Measurements from ENCODE around the gene FUT2. TPM values are rescaled to one million over a fixed set of nuclear protein-coding genes. Genes with fewer than 3 reads are reported as not detected.

FUT2 gene
- not detected in 2 replicates for total RNA-seq

GRCh38 chr19:48695743-48696352 is at the start of gene FUT2:
FUT2 (plus strand) TSS chr19:48695971; CDS start chr19:48702957, 6,986 bp downstream.
- DNase-seq (ENCODE audit: low read depth) = no peak
- H3K4me3 ChIP-seq (ENCODE audit: low read depth, low read length) = peak within 1 kb of the TSS; percentile 21
- TF ChIP-seq CTCF (IDR thresholded peaks at IDR 0.05; ENCODE audit: insufficient read depth, low read depth, low read length) = no peak

GRCh38 chr19:48646001-48646721 is 49.6 kb upstream of the FUT2 start, which contains the start of gene CA11:
CA11 (minus strand) TSS chr19:48646187; CDS start chr19:48645632, 555 bp downstream.
- DNase-seq (ENCODE audit: low read depth) = peak; percentile 82
- TF ChIP-seq CTCF (IDR thresholded peaks at IDR 0.05; ENCODE audit: insufficient read depth, low read depth, low read length) = peak; percentile 90
- H3K4me3 ChIP-seq (ENCODE audit: low read depth, low read length) = peak within 1 kb of the TSS; percentile 60

- peak overlapping the region; percentile 60 for H3K4me3 ChIP-seq (ENCODE audit: low read depth, low read length)
- TF ChIP-seq CTCF (IDR thresholded peaks at IDR 0.05; ENCODE audit: insufficient read depth, low read depth, low read length) = no peak
- DNase-seq (ENCODE audit: low read depth) = no peak
Measured at GRCh38 chr19:48646722-48647216, 49.0 kb upstream of the FUT2 start.

GRCh38 chr19:48648134-48648533 is 47.6 kb upstream of the FUT2 start:
- no peak for TF ChIP-seq CTCF (IDR thresholded peaks at IDR 0.05; ENCODE audit: insufficient read depth, low read depth, low read length)

GRCh38 chr19:48650974-48651682 is 44.6 kb upstream of the FUT2 start:
- H3K4me3 ChIP-seq (ENCODE audit: low read depth, low read length) = no peak overlapping the region
- no peak for TF ChIP-seq CTCF (IDR thresholded peaks at IDR 0.05; ENCODE audit: insufficient read depth, low read depth, low read length)
- DNase-seq (ENCODE audit: low read depth) = no peak

More at GRCh38 chr19:48648134-48648533, 47.6 kb upstream of the FUT2 start:
- DNase-seq (ENCODE audit: low read depth) = no peak
- no peak overlapping the region for H3K4me3 ChIP-seq (ENCODE audit: low read depth, low read length)

- TF ChIP-seq CTCF (IDR thresholded peaks at IDR 0.05; ENCODE audit: insufficient read depth, low read depth, low read length) = no peak
- H3K4me3 ChIP-seq (ENCODE audit: low read depth, low read length) = no peak overlapping the region
- DNase-seq (ENCODE audit: low read depth) = no peak
Measured at GRCh38 chr19:48651683-48652048, 44.1 kb upstream of the FUT2 start.

Data from fibroblast of villous mesenchyme (primary cell).